NK-92 (cell line): ENCODE data around the gene CCDC81.
"Not testable (repeated sequence)": the region's sequence is repeated elsewhere in the genome, so short reads cannot be mapped to it uniquely, and the experiment has no call there.

Source experiments
- DNase-seq: peaks from one replicate; lab custom pipeline; 2025; ENCODE audit not compliant: unreplicated experiment; lab: John Stamatoyannopoulos, UW

The CCDC81 gene

DNA sequence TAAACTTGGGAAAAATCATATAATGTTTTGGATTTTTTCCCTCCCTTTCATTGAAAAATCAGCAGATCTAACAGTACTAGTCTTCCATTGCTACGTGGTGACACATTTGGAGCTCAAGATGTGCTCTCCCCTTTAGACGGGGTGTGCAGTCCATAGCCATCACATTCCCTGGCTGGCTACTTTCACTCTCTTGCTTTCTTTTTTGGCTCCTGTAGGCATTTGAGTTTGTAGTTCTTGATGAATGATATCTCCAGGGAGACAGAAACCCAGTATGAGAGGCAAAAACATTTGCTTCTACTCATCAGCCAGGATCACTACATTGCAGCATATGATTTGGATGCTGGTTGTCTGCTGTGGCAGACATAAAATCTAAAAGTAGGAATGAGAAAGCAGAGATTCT lies 12.1 kb downstream of the CCDC81 start:
- DNase-seq: no peak

DNA sequence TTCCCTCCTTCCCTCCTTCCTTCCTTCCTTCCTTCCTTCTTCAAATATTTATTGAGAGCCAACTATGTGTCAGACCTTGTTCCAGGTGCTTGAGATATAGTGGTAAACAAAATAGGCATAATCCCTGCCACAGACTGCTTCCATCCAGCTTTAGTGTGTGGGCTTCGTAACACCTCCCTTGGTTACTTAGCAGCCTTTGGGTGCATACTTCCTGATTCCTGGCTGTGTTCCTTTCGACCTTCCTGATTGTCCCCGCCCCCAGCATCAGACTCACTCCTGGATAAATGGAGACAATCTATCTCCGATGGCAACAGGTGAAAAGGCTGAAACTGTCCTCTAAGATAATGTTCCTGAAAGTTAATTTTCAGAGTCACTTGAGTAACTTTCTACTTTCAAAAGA lies 13.5 kb downstream of the CCDC81 start:
- DNase-seq: no peak

DNA sequence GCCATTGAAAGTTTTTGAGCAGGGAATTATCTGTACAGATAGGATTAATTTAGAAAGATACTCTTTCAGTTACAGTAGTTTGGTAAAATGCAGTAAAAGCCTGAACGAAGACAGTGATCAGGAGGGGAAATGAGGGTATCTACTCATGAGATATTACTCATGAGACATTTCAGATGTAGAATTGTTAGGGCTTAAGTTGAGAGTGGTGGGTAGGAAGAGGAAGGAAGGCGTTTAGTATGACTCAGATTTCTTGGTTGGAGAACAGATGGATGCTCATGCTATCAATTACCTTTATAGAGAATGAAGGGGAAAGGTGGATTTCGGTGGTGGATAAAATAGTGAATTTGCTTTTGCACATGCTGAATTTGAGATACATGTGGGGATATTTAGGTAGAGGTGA lies 15.8 kb downstream of the CCDC81 start:
- no peak for DNase-seq

DNA sequence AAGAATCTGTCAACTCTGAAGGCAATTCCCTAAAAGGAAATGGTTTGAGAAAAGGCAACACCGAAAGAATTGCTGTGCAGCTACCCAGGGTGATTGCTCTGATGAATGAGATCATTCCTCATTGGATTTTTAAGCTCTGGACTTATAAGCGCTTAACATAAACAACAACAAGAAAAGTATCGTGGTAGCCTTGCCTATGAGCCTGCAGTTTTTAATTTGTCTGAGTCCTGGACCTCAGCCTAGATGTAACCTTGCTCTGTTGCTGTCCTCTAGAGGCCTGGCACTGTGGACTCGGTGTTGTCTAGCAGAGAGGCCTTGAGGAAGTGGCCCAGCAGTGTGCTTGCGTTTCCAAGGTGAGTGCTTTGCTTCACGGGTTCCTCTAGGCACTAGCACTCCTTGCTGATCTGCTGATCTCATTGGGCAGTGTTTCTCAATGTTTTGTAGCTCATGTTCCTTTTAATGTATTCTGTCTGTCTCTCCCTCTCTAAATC lies 20.4 kb downstream of the CCDC81 start:
- no peak for DNase-seq

DNA sequence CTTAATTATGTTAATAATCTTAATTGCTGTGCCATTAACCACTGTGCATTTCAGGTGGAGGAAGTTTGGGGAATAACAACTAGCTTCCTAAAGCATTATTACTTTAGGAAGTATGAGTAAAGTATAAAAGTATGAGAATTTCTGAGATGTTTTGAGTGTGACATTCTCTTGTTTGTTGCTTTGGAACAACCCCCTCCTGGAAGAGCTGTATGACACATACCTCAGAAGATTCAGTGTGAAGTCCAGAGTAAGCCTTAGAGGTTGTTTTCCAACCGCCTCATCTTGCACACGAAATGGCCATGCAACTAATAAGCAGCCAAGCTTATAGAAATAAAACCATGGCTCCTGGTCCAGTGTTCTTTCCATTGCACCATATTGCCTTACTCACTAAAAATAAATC lies 21.7 kb downstream of the CCDC81 start:
- no peak for DNase-seq

DNA sequence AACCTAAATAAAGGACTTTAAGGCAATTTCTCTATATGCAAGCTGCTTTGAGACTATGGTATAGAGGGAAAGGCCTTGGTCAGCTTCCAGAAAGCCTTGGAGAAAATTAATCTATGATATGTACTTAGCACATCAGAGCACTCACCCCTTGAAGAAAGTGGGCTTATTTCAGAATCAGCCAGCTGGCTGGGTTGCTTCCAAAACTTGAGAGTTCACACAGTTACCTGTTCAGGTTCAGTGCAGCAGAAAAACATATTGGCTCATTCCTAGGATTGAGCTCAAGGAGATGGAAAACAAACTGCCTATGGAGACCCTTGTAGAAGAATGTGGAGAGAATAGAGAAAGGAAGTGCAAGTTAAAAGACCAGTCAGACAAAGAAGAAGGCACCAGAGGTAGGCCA lies 22.7 kb downstream of the CCDC81 start:
- DNase-seq: no peak

DNA sequence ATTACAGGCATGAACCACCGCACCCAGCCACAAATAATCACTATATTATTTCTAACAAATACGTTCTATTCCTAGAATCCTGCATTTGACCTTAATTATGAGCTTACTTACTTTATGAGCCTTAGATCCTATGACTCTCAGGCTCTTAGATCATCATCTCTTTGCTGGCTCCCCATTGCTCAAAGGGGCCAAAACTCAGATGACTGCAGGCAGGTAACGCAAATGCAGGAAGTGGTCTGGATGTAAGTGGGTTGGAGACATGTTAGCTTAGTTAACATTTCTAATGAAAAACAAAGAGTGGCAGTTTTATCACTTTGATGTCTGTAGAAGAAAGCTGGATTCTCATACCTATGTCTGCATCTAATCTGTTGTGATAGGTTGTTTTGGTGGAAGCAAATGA lies 23.4 kb downstream of the CCDC81 start:
- DNase-seq: no peak

DNA sequence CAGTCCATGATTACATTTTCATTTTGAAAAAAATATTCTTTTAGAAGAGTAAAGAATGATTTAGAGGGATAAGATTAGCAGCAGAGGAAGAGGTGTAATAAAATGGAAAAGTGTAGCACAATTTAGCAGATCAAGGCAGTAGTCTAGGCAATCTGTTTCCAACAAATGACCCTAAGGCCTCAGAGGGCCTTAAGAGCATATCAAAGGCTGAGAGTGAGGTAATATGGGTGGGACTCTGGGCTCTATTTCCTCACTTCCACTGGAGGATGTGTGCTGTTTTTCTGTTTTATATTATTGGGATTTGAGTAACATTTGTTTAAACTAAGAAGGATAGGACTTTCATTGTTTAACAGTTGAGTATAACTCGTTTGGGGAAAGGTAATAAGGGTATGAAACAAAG lies 28.8 kb downstream of the CCDC81 start:
- DNase-seq: no peak

DNA sequence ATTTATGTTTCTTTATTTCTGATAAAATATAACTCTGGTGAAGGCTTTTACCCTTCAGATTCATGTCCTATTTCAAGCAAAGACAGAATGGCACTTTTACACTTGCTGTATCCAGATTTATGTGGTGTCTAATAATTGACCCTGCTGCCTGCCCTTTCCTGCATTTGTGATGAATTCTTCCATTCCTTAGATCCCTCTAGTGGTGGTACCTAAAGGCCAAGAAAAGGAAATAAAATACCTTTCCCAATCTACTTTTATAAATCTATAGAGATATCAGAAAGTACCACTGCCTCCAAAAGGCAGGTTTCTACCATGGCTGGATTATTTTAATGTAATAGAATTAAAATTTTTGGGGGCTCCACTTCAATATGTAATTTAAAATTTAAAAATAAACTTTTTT lies 34.2 kb downstream of the CCDC81 start:
- no peak for DNase-seq

DNA sequence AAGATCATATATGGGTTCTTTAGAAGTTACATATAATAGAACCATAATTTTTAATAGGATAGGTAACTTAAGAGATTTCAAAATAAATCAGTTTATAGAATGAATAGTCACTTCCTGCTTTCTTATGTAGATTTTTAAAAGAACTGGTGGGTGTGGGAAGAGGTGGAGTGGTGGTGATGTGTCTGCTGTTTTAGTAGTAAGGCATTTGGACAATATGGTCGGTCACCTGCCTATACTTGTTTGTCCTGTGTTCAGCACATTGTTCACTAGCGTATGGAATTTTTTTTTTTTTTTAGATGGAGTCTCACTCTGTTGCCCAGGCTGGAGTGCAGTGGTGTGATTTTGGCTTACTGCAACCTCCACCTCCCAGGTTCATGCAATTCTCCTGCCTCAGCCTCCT lies 39.3 kb downstream of the CCDC81 start:
- no peak for DNase-seq

DNA sequence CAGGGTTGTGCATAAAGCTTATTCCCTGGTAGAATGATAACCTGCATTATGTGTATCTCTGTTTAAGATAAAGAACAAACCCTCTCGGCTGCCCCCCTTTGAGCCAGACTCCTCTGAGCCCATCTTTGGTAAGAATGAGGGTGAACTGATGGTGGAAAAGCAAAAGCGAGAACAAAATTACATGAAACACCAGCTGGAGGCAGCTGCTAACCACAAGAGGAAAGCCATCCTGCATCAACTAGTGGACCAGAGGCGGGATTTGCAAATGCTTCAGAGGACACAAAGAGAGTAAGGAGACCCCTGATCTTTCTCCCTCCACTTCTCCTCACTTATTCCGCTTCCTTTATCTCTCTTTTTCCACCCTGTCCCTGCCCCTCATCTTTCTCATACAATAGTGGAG lies 40.3 kb downstream of the CCDC81 start:
- DNase-seq: no peak

DNA sequence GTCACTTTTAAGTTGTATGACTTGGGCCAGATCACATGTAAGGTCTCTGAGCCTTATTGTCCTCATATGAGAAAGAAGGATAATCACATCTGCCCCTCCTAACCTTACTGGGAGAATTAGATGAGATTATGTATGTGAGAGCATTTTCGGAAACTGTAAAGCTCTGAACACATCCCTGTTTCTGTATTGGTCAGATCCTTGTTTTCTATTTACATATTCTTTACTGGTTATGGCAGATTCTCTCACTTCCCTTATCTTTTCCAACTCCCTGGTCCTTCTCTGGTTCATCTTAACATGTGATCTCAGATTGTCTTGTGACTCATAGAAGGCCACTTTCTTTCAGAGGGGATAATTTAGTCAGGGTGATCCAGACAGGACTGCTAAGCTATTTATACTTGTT lies 41.8 kb downstream of the CCDC81 start:
- DNase-seq: no peak

DNA sequence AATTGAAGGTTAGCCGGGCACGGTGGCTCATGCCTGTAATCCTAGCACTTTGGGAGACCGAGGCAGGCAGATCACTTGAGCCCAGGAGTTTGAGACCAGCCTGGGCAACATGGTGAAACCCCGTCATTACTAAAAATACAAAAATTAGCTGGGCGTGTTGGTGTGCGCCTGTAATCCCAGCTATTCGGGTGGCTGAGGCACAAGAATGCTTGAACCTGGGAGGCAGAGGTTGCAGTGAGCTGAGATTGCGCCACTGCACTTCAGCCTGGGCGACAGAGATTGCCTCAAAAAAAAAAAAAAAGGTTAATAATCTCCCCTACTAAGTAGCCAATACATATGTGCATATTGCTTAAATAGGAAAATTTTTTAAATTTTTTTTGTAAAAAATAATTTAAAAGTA lies 42.3 kb downstream of the CCDC81 start:
- DNase-seq: not testable (repeated sequence)

DNA sequence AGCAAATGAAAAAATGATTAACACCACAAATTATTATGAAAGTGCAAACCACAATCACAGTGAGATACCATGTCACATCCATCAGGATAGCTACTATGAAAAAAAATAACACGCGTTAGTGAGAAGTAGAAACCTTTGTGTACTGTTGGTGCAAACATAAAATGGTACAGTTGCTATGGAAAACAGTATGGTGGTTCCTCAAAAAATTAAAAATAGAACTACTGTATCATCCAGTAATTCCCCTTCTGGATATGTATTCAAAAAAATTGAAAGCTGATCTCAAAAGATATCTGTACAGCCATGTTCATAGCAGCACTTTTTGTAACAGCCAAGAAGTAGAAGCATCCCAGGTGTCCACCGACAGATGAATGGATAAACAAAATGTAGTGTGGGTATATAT lies 43.4 kb downstream of the CCDC81 start:
- DNase-seq: no peak

DNA sequence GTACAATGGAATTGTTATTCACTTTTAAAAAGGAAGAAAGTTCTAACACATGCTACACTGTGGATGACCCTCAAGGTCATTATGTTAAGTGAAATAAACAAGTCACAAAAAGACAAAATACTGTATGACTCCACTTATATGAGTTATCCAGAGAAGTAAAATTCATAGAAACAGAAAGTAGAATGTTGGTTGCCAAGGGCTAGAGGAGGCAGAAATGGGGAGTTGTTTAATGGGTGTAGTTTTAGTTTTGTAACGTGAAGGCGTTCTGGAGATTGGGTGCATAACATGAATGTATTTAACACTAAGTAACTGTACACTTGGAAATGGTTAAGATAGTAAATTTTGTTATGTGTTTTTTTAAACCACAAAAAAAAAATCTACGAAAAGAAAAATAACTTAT lies 43.8 kb downstream of the CCDC81 start:
- DNase-seq: no peak

DNA sequence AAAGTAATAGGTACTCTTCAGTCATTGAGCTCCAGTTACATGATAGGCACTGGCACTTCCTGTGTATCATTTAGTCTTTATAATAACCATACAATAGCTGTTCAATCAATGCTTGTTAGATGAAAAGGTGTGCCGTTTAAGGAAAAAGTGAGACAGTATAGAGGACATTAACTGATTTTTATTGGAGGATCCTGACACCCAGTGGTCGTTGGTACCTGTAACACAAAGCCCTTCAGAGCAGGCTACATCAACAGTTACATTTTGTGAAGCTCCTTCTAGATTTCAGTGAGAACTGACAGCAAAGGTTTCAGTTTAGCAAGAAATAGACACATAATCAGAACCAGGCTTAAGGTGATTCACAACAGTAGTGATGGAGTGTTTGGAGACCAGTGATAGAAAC lies 44.2 kb downstream of the CCDC81 start:
- no peak for DNase-seq

DNA sequence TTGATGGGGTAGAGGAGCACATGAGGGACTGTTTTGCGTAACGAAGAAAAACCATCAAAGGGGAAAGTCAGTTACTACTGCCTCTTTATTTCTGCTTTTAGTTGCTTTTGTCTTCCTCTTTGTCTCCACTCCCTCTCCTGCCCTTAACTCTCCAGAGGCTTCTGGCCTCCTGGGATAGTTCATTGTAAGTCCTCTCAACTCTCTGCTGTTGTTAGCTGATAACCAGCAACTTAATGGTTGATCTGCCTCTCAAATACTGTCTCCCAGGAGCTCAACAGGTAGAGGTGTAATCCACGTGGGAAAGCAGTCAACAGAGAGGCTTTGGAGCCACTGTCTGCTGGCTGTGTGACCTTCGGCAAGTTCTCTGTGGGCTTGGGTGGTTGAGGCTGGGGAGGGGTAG lies 47.3 kb downstream of the CCDC81 start:
- no peak for DNase-seq

DNA sequence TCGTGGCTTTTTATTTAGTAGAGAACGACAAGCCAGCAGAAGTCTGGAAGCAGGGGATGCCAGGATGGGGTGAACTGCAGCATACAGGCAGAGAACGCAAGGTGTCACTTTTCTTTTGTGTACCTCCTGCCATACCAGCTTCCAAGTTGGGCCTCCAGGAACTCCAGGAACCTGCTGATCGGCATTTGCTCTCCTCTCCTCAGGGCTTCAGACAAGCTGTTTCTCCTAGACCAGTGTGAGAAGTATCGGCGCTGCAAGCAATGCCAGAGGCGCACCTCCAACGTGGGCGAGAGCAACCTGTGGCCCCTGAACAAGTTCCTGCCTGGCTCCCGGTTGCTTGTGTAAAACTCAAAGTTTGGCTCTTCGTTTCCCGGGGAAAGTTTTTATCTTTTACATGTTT lies 47.7 kb downstream of the CCDC81 start:
- no peak for DNase-seq

DNA sequence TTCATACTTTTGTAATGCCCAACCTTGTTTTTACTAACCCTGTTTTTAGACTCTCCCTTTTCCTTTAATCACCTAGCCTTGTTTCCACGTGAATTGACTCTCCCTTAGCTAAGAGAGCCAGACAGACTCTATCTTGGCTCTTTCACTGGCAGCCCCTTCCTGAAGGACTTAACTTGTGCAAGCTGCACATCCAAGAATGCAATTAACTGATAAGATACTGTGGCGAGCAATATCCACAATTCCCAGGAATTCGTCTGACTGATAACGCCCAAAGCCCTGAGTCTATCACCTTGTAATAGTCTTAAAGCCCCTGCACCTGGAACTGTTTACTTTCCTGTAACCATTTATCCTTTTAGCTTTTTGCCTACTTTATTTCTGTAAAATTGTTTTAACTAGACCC lies 48.8 kb downstream of the CCDC81 start:
- not testable (repeated sequence) for DNase-seq

DNA sequence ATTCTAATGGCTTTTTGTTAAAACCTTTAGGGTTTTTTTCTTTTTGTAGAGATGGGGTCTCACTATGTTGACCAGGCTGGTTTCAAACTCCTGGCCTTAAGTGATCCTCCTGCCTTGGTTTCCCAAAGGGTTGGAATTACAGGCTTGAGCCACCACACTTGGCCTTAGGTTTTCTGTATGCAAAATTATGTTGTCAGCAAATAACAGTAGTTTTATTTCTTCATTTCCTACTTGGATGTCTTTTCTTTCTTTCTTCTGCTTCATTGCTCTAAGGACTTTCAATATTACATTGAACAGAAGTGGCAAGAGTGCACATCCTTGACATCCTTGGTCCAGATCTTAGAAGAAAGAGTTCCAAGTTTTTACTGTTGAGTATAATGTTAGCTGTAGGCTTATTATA lies 52.8 kb downstream of the CCDC81 start:
- no peak for DNase-seq

DNA sequence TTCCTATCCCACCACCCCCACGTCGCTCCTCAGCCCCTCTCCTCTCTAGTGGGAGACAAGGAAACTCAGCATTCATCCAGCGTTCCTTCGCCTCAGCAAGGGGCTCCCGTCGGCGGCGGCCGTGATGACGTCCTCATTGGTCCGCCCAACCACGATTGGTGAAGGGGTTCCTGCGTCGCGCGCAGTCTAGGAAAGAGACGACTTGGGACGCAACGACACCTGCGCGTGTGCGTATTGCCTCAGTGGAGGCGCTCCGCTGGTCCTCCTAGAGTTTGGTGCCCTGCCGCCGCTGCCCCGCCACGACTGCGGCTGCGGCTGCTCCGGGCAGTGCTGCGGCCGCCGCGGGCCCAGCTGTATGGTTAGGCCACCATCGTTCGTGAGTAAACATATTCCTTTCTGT lies 56.6 kb downstream of the CCDC81 start:
- no peak for DNase-seq

DNA sequence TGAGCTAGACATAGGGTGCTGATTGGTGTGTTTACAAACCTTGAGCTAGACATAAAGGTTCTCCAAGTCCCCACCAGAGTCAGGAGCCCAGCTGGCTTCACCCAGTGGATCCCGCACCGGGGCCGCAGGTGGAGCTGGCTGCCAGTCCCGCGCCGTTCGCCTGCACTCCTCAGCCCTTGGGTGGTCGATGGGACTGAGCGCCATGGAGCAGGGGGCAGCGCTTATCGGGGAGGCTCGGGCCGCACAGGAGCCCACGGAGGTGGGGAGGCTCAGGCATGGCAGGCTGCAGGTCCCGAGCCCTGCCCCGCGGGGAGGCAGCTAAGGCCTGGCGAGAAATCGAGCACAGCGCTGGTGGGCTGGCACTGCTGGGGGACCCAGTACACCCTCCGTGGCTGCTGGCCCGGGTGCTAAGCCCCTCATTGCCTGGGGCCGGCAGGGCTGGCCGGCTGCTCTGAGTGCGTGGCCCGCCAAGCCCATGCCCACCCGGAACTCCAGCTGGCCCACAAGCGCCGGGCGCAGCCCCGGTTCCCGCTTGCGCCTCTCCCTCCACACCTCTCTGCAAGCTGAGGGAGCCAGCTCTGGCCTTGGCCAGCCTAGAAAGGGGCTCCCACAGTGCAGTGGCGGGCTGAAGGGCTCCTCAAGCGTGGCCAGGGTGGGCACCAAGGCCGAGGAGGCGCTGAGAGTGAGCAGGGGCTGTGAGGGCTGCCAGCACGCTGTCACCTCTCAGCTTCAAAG lies 58.8 kb downstream of the CCDC81 start:
- not testable (repeated sequence) for DNase-seq

DNA sequence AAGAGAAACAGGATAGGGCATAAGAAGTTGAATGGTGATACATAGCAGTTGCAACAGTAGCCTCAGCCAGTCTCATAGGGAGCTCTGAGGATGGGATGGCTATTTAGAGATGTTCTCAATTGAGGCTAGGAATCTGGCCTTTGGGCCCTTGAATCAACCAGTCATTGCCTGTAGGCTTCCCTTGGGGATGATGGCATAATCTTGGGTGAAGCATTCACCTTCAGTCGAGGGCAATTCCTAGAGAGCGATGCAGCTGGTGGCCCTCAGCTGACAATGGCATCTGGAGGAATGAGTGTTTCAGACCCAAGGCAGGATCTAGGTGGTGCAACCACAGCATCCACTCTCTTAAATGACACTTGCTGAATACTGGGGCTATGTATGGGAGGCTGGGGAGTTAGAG lies 61.0 kb downstream of the CCDC81 start:
- no peak for DNase-seq
